Parathyroid adenoma (tissue), 2 donors: ENCODE measurements around the gene ARL6IP5.

Source experiments
- H2AFZ ChIP-seq: fragments of 300-600 bp; sonication (generic); one replicate; pipeline ENCODE4 v1.7.0; 2017; ENCODE audit warnings: antibody characterized with exemption, mild to moderate bottlenecking
- H3K27ac ChIP-seq: fragments of 300-600 bp; sonication (generic); one replicate; pipeline ENCODE4 v1.7.0; 2017
- H3K27me3 ChIP-seq: fragments of 300-600 bp; sonication (generic); one replicate; pipeline ENCODE4 v1.7.0; 2017; ENCODE audit warnings: low read length; ENCODE audit not compliant: control insufficient read depth, insufficient read depth
- H3K36me3 ChIP-seq: fragments of 300-600 bp; sonication (generic); one replicate; pipeline ENCODE4 v1.7.0; 2017; ENCODE audit warnings: low read length; ENCODE audit not compliant: control insufficient read depth, insufficient read depth
- H3K4me1 ChIP-seq: fragments of 300-600 bp; sonication (generic); one replicate; pipeline ENCODE4 v1.7.0; 2017; ENCODE audit warnings: control low read depth
- H3K4me2 ChIP-seq: fragments of 300-600 bp; sonication (generic); one replicate; pipeline ENCODE4 v1.7.0; 2017; ENCODE audit warnings: low read length
- H3K4me3 ChIP-seq: fragments of 300-600 bp; sonication (generic); one replicate; pipeline ENCODE4 v1.7.0; 2017; ENCODE audit warnings: low read depth, low read length
- H3K79me2 ChIP-seq: fragments of 300-600 bp; sonication (generic); one replicate; pipeline ENCODE4 v1.7.0; 2017; ENCODE audit warnings: control low read depth
- H3K9ac ChIP-seq: fragments of 300-600 bp; sonication (generic); one replicate; pipeline ENCODE4 v1.7.0; 2017; ENCODE audit warnings: mild to moderate bottlenecking
- H3K9me3 ChIP-seq: fragments of 300-600 bp; sonication (generic); one replicate; pipeline ENCODE4 v1.7.0; 2017; ENCODE audit warnings: low read length; ENCODE audit not compliant: control insufficient read depth
- CTCF ChIP-seq: fragments of 300-600 bp; sonication (generic); IDR thresholded peaks from one replicate; pipeline ENCODE4 v1.7.0; 2017; ENCODE audit warnings: antibody characterized with exemption, mild to moderate bottlenecking
- donor health status: primary hyperparathyroidism.

The ARL6IP5 gene

GRCh38 chr3:69145688-69146087 is 61.0 kb downstream of the ARL6IP5 start:
- Histone ChIP-seq H3K9ac (no peak overlapping the region), H3K36me3 (no peaks in the 10 kb centered on the region), H3K4me3 (no peak overlapping the region), H2AFZ (peak overlapping the region; percentile 31), H3K4me2 (no peak overlapping the region), H3K27me3 (no peaks in the 10 kb centered on the region), H3K79me2 (no peaks in the 10 kb centered on the region), H3K9me3 (no peaks in the 10 kb centered on the region), H3K4me1 (peaks cover 25% of the 10 kb centered on the region), H3K27ac (no peak overlapping the region)
- no peak for TF ChIP-seq CTCF

GRCh38 chr3:69149586-69149985 is 64.8 kb downstream of the ARL6IP5 start:
- Histone ChIP-seq H3K9me3 (no peaks in the 10 kb centered on the region), H3K27me3 (no peaks in the 10 kb centered on the region), H2AFZ (no peak overlapping the region), H3K36me3 (no peaks in the 10 kb centered on the region), H3K27ac (no peak overlapping the region), H3K4me3 (no peak overlapping the region), H3K4me1 (peaks cover 5% of the 10 kb centered on the region), H3K79me2 (no peaks in the 10 kb centered on the region), H3K4me2 (no peak overlapping the region), H3K9ac (no peak overlapping the region)
- no peak for TF ChIP-seq CTCF
